Activated T-helper 1 cell treated with anti-CD3 and anti-CD28 coated beads, Interleukin-2, amount 50 U/mL, for 16 hours (primary cell): Measurements from ENCODE around the gene TSPAN14.

Experiments used
- DNase-seq, 2 donors: peaks; one replicate each; pipeline ENCODE4 v3.0.0-alpha.2; 2020; ENCODE audit warnings: low read depth in 1 of 2, low spot score in 1 of 2

The TSPAN14 gene

GRCh38 chr10:80502621-80503583 lies 48.8 kb downstream of the TSPAN14 start:
- no peak for DNase-seq

- DNase-seq: no peak
Observed at GRCh38 chr10:80503584-80504157, 49.6 kb downstream of the TSPAN14 start.

GRCh38 chr10:80504158-80504811 lies 50.2 kb downstream of the TSPAN14 start:
- DNase-seq: no peak

GRCh38 chr10:80504897-80505465 lies 50.9 kb downstream of the TSPAN14 start:
- DNase-seq: no peak

GRCh38 chr10:80506189-80506575 lies 52.1 kb downstream of the TSPAN14 start:
- DNase-seq: no peak

- DNase-seq: no peak
Observed at GRCh38 chr10:80506836-80507487, 52.9 kb downstream of the TSPAN14 start.

- no peak for DNase-seq
Observed at GRCh38 chr10:80509108-80509402, 54.9 kb downstream of the TSPAN14 start.

- DNase-seq: no peak
Observed at GRCh38 chr10:80509403-80510161, 55.5 kb downstream of the TSPAN14 start.

GRCh38 chr10:80512031-80512526 lies 58.0 kb downstream of the TSPAN14 start:
- DNase-seq: no peak

- DNase-seq: no peak
Observed at GRCh38 chr10:80513106-80513505, 59.0 kb downstream of the TSPAN14 start.

GRCh38 chr10:80515511-80515910 lies 61.4 kb downstream of the TSPAN14 start:
- DNase-seq: no peak

GRCh38 chr10:80515941-80516340 lies 61.8 kb downstream of the TSPAN14 start:
- DNase-seq: no peak

- DNase-seq: no peak
Observed at GRCh38 chr10:80516506-80517075, 62.5 kb downstream of the TSPAN14 start.

- no peak for DNase-seq
Observed at GRCh38 chr10:80517416-80518142, 63.5 kb downstream of the TSPAN14 start.

GRCh38 chr10:80518143-80518806 lies 64.2 kb downstream of the TSPAN14 start:
- DNase-seq: no peak

GRCh38 chr10:80518807-80519360 lies 64.8 kb downstream of the TSPAN14 start:
- DNase-seq: no peak

- DNase-seq: no peak
Observed at GRCh38 chr10:80519936-80520650, 66.0 kb downstream of the TSPAN14 start.
